GM08714 (cell line): ENCODE measurements around the gene ABHD17C.
"Not testable (repeated sequence)": the region's sequence is repeated elsewhere in the genome, so short reads cannot be mapped to it uniquely, and the experiment has no call there.

Source experiments
- H3K4me3 ChIP-seq: fragments of 200-500 bp; sonication (Bioruptor generic); 2 replicates; pipeline ENCODE4 v1.5.1; 2014; ENCODE audit warnings: mild to moderate bottlenecking, low read length, inconsistent platforms
- ZNF274 ChIP-seq: IDR thresholded peaks from 2 replicates; pipeline ENCODE4 v1.6.1; 2012; ENCODE audit warnings: mild to moderate bottlenecking, low read depth, low read length

ABHD17C gene

DNA sequence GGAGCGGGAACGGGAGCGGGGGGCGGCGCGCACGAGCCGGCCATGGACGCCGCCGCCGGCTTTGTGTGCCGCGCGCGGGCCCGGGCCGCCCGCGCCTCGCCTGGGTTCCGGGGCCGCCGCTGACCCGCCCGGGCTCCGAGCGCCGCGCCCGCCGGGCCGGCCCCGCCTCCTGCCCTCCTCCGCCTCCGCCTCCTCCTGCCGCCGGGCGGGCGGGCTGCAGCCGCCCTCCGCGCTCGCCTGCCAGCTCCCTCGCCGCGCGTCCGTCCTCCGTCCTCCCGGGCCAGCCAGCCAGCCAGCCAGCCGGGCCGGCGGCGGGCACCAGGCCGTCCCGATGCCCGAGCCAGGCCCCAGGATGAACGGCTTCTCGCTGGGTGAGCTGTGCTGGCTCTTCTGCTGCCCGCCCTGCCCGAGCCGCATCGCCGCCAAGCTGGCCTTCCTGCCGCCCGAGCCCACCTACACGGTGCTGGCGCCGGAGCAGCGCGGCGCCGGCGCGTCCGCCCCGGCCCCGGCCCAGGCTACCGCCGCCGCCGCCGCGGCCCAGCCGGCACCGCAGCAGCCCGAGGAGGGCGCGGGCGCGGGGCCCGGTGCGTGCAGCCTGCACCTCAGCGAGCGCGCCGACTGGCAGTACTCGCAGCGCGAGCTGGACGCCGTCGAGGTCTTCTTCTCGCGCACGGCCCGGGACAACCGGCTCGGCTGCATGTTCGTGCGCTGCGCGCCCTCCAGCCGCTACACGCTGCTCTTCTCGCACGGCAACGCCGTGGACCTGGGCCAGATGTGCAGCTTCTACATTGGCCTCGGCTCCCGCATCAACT is at the start of gene ABHD17C:
ABHD17C (plus strand) TSS at position 212 of the 812 bp plus-strand sequence; CDS start at position 332, 120 bp downstream.
- H3K4me3 ChIP-seq = peak within 1 kb of the TSS; percentile 87
- no peak for TF ChIP-seq ZNF274

DNA sequence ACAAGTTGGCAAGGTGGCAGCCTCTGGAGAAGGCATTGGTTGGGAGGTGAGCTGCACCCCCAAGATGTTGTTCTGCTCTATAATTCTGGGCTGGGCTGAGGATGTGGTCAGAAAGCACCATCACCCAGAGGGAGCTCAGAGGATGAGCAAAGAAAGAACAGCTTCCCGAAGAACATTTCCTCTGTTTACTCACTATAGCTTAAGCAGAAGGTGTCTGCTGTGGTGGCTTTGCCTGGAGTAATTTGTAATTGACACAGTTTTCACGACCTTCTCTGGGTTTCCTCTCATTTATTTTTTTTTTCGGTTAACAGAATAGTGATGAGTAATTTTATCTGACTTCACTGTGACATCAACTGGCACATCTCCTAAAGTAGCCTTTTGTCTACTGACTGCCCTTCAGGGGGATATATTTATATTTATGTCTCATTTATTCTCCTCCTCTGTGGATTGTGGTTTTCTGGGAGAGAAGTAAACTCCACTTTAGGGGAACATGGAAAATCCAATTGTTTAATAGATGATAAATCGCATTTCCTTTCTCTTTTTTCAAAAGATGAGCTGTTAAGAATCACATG is 49.5 kb upstream of the ABHD17C start:
- TF ChIP-seq ZNF274 = no peak

DNA sequence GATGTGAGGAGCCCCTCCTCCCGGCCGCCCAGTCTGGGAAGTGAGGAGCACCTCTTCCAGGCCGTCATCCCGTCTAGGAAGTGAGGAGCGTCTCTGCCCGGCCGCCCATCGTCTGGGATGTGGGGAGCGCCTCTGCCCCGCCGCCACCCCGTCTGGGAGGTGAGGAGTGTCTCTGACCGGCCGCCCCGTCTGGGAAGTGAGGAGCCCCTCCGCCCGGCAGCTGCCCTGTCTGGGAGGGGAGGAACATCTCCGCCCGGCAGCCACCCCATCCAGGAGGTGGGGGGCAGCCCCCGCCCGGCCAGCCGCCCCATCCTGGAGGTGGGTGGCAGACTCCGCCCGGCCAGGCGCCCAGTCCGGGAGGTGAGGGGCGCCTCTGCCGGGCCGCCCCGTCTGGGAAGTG is 47.7 kb upstream of the ABHD17C start:
- not testable (repeated sequence) for H3K4me3 ChIP-seq

More for the DNA sequence above, 49.5 kb upstream of the ABHD17C start:
- H3K4me3 ChIP-seq = no peak overlapping the region

DNA sequence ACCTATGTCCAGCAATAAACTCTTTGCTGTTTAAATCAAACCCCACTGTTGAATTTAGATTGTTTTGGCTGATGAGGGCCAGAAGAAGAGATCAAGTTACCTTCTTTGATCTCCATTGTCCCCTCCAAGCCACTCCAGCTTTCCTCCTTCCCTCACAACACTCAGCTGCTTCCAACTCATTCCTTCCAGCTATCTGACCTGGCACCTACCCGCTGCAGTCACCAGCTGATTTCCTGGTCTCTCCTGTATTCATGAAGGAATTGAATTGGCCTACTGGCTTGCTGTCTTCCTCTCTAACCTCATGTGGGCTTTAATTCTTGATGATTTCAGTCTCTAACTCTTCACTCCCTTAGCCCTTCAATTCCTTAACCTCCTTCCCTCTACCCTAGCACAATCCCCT is 40.8 kb upstream of the ABHD17C start:
- no peak for TF ChIP-seq ZNF274
- H3K4me3 ChIP-seq = no peak overlapping the region

DNA sequence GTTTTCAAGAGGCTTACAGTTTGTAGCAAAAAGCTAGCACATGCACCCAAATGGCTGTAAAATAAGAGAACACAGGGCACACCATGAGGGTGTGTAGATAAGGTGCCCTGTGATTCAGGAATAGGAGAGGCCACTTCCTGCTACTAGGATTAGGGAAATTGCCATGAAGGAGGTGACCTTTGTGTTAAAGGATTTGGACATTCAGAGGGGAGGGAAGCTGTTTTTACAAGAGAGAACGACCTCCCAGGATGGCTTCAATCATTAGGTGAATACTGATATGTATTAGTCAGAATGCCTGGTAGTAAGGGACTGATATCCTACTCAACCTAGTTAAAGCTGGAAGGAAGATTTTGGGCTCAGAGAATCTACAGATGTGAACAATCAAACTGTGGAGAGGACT is 35.7 kb upstream of the ABHD17C start:
- H3K4me3 ChIP-seq = no peak overlapping the region
- TF ChIP-seq ZNF274 = no peak

DNA sequence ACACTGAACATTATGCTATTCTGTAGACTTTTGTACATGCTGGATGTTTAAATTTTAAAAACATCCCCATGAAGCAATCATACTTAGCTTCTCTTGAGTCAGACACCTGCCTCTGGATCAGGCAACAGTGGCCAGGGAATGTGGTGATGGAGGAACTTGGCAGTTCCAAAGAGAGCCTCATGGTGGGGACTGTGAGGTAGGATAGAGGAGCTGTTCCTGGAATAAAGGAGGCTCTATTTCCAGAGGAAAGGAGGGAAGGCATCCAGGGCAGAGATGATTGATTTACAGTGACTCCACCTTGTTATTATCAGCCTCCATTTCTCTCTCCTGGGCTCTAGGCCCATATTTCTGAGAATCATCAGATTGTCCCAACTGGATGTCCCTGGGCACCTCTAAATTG is 35.0 kb upstream of the ABHD17C start:
- H3K4me3 ChIP-seq = no peak overlapping the region
- no peak for TF ChIP-seq ZNF274

DNA sequence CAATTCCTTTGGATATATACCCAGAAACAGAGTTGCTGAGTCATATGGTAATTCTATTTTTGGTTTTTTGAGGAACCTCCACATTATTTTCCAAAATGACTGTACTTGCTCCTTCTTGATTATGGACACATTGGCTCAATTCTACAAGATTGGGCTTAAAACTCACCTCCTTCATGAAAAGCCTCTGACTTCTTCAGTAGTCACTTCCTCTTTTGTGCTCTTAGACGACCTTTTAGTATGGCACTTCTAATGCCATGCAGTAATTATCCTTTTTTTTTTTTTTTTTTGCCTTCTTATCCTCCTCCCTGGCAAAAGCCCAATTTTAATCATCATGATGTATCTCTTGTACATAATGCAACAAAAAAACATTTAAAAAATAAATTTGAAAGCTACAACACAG is 33.0 kb upstream of the ABHD17C start:
- no peak overlapping the region for H3K4me3 ChIP-seq

DNA sequence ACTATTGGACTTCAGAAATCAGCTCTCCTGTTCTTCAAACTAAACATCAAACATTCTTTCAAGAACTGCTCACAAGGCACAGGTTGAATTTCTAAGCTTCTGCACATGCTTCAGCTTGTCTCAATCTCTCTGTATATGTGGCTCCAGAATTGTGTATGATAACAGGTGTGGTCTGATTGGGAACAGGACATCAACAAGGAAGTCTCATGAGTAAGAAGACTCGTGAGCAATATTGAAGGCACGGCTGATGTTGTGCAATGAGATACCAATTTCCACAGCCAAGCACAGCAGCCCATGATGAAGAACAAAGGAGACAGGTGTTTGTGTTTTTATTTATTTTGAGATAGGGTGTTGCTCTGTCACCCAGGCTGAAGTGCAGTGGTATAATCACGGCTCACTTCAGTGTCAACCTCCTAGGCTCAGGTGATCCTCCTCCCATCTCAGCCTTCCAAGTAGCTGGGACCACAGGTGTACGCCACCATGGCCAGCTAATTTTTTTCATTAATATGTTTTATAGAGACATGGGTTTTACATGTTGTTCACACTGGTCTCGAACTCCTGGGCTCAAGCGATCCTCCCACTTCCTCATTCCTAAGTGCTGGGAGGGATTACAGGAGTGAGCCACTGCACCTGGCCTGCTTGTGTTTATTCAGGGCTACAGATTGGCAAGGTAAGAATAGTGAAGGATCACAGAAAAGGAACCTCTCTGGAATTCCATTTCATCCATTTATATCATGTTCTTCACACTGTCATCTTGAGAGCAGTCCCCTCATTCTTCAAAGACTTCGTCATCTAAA is 32.2 kb upstream of the ABHD17C start:
- no peak for TF ChIP-seq ZNF274
- H3K4me3 ChIP-seq = no peak overlapping the region

More for the DNA sequence above, 33.0 kb upstream of the ABHD17C start:
- TF ChIP-seq ZNF274 = no peak

DNA sequence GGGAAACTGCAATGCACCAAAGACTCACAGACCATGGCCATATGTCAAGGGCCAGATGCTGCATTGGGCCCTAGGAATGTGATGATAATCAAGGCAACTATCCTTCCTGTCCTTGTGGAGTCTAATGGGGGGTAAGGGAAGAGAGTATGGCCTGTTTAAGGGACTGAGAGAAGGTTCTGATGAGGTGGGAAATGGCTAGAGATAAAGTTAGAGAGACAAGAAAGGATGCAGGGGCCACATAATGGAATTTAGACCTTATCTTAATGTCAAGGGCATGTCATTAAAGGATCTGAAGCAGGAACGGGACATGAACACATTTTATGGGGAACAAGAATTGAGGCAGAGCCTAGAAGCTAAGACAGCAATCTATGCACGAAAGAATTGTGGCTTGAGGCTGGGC is 30.0 kb upstream of the ABHD17C start:
- no peak for TF ChIP-seq ZNF274
- no peak overlapping the region for H3K4me3 ChIP-seq

DNA sequence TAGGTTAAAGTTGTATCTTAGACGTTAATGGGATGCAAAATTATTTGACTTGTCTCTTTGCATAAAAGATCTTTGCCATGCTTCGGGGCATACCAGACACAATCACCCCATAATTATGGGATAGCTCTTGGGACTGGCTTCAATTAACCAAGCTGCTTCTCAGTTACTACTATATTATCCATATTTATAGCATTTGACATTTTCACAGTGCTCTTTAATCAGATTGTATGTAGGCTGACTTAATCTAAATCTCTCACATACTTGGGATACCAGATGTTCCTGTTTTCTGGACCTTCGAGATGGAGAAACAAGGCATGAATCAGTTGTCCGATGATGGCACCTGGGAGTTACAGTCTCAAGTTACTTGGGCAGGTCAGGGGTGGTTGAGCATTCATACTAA is 27.2 kb upstream of the ABHD17C start:
- no peak overlapping the region for H3K4me3 ChIP-seq
- no peak for TF ChIP-seq ZNF274

DNA sequence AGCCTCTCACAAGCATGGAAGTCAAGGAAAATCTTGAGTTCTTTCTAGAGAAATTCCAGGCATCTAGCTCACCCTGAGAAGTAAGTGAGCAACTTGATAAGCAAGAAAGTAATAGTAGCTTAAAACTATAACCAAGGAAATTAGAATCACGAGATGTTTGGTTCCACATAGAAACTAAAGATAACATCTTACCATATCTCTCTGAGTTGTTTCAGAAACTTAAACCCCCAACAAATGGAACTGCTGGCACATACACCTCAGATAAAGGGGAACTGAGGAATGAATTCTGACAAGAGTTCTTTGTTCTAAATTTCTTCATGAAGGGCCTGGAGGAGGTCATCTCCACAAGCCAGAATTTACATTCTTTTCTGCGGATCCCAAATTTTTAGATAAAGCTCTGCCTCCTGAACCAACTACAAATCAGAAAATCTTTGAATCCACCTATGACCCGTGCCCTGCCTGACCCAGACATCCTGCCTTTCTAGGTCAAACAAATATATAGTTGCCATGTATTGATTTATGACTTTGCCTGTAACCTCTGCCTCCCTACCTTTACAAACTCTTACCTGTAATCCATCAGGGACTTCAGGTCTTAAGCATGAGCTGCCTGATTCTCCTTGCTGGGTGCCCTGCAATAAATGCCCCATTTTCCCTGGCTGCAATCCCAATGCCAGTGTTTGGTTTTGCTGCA is 26.4 kb upstream of the ABHD17C start:
- no peak for TF ChIP-seq ZNF274
- H3K4me3 ChIP-seq = no peak overlapping the region

DNA sequence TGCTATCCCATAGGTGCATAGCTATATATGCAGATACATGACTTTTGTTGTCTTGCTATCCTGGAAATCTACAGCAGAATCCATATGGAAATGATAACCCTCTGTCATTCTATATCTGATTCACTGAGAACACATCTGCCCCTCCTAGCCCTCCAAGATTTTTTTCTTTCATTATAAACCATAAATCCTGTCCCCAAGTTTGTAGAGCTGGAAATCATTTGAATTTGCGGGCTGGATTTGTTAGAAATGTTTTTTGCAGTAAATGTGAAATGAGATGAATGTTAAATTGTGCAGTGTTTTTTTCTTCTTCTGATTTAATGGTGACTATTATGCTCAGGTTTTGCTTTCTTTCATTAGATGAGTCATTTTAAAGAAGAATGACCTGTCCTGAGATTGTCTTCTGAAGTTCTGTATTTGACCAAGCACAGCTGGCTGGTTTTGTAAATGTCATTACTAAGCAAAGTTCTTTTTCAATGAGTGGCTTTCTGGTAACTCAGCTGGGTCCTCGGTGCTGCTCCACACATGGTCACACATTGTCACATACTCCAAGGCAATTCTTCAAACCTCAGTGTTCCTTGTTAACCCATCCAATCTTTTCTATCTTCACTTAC is 25.3 kb upstream of the ABHD17C start:
- TF ChIP-seq ZNF274 = no peak
- H3K4me3 ChIP-seq = no peak overlapping the region

DNA sequence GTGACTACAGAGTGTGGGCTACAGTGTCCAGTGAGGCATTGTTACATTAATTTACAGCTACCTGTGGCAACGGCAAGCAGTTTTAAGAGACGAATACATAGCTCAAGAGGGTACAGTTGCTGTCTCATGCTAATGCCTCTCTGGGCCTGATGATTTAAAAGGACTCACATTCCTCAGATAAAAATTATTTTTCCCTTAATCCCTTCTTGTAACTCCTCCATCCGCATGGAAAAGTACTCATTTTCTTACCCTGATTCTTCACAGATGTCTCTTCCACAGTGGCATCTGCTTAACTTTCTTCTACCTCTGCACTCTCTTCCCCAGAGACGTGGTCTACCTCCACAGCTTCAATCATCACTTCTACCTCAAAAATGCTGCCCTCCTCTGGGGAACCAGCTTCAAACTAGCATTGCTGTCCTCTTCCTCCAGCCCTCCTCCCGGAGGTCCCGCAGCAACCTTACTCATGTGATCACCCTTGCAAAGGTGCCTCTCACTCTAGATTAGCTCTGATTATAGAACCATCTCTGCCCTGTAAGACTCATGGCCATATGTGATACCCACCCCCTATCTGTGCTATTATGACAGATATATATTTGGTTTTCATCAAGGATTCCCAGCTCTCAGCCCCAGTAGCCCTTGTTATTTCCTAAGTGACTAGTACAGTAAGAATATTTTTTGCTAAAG is 21.4 kb upstream of the ABHD17C start:
- TF ChIP-seq ZNF274 = no peak
- H3K4me3 ChIP-seq = no peak overlapping the region
